Activated CD8-positive, alpha-beta memory T cell treated with anti-CD3 and anti-CD28 coated beads for 36 hours (primary cell): ENCODE results near the gene TASP1. TPM values are rescaled to one million over a fixed set of nuclear protein-coding genes. Genes with fewer than 3 reads are reported as not detected.
"Not testable (repeated sequence)": the region's sequence is repeated elsewhere in the genome, so short reads cannot be mapped to it uniquely, and the experiment has no call there.

Source experiments
- CTCF ChIA-PET: fragments of 350-600 bp; sonication (Branson Sonifier 250); formaldehyde crosslinking; loops from one replicate; lab custom pipeline; 2021; ENCODE audit warnings: antibody characterized with exemption; lab: Charles Lee
- POLR2A ChIA-PET: fragments of 350-600 bp; sonication (Branson Sonifier 250); formaldehyde crosslinking; loops from one replicate; lab custom pipeline; 2021; ENCODE audit warnings: antibody characterized with exemption; lab: Charles Lee
- total RNA-seq, 2 experiments: library from RNA; stranded (reverse); gene quantifications; one replicate each; pipeline ENCODE4 v1.2.3, GENCODE V29; 2021

Gene TASP1
- total RNA-seq, 2 experiments from 2014 or later = 11.3 to 12.7 TPM

DNA sequence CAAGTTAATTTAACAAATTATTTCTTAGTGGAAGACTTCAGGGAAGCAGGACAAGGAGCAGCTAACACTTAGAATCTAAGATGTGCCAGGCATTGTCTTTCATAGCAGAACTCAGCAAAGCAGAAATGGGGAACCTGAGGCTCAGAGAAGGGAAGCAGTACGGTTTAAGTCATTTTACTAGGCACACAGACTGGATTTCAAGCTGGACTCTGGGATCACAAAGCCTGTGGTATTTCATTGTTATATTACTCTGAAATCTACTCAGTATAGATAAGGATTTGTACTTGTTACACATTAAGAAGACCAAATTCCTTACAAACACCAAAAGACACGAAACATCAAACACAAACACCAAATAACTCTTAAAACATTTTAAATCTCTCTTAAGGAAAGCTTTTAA is 218.1 kb downstream of the TASP1 start:
- ChIA-PET CTCF (interaction anchor here (0.7 kb wide), 1 partner anchor 39 kb away, joined by 5 read pairs; no protein-coding TSS in a partner anchor), POLR2A (no interaction called here)

DNA sequence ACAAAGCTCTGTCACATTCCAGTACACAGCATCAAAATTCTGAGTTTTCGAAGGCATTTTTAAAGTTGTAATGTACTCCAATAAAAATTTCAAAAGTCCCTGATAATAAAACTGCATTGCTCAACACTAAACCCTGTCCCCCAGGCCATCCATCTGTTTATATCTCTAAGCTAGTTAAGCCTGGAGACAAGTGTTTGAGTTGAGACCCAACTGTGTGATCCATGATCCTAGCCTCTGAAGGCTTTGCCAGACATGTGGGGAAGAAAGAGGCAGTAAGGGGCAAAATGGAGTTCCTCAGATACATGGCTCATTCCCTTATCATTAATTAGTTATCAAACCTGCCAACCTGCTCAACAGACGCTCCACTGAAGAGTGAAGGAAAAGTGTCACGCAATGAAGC is 219.3 kb downstream of the TASP1 start:
- POLR2A ChIA-PET = no interaction called here

DNA sequence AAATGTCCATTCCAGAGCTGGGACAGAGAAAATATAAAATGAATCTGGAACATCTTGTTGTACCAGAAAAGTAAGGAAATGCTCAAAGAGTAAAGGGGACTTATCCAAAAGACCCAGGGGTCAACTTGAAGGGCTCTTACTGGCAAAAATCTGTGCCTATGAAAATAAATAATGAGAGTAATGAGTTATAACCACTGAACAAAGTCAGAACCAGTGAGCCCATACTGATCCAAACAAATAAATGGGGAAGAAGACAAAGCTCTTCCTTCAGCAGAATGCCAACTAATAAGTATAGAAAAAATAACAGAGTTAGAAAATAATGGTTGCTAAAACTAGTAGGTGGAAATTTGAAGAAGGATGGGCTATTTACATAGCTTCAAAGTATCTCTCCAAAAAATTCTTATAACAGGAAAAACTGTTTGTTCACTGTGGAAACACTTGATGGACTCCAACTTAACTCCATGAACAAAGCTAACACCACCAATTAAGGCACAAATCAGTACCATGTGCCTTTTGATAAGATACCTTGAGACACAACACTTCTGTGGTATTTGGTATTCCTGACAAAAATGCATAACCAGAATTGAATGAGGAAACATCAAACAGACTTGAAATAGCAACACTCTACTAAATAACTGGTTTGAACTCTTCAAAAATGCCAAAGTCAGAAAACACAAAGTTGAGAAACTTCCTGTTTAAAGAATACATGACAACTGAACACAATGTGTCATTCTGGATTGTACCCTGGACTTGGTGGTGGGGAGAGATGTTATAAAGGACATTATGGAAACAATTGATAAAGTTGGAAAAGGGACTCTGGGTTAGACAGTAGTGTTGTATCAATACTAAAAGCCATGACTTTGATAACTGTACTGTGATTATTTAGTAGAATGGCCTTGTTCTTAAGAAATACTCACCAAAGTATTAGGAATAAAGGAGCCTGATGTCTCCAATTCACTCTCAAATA is 220.2 kb downstream of the TASP1 start:
- ChIA-PET POLR2A (no interaction called here), CTCF (no interaction called here)

More for the DNA sequence above, 219.3 kb downstream of the TASP1 start:
- CTCF ChIA-PET = no interaction called here

DNA sequence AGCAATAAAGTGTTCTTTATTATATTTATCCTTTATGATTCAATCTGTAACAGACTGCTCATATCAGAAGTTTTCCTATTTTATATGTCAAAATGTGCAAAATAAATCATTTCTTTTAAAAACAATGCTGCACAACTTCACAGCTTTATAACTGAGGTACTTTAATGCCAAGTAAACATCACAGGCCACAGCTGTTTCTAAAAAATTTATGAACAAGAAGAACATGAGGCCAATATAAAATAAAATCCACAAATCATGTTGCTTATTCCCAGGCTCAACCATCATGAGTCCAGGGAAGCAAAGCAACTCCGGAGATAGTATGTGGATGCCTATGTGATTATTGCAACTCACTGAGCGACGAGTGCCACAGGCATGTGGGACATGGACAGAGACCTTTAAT is 222.2 kb downstream of the TASP1 start:
- POLR2A ChIA-PET = no interaction called here

DNA sequence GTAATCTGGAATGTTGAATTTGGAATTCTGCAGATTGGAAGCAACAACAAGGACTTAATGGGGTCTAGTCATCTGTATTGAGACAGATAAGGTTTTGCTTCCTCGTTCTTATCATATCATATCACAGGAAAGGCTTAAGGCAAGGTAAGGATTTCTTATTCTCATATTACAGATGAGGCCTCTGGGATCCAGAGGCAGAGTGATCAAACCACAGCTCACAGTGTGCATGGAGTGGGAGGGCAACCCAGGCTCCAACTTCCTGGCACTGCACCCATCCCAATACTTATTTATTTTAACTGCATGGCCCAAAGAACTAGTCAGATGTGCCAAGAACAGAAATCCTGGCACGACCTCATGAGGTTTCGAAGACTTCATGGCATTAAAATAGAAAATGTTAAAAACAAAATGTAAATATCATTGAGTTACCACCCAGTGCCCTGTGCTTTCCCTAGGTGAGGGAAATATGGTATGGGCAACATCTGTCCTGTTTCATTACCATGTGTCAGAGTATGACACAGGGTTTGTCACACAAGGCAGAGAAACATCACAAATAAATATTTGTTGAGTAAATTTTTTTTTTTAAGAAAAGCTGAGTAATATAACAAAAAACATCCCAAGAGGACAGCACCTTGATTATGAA is 225.8 kb downstream of the TASP1 start:
- ChIA-PET POLR2A (no interaction called here), CTCF (no interaction called here)

More for the DNA sequence above, 222.2 kb downstream of the TASP1 start:
- CTCF ChIA-PET = no interaction called here

GRCh38 chr20:13404293-13404692 is 234.4 kb downstream of the TASP1 start:
- POLR2A ChIA-PET = no interaction called here
- CTCF ChIA-PET = no interaction called here

GRCh38 chr20:13403453-13403852 is 235.3 kb downstream of the TASP1 start:
- ChIA-PET POLR2A (no interaction called here), CTCF (no interaction called here)

- POLR2A ChIA-PET = no interaction called here
- CTCF ChIA-PET = no interaction called here
These were observed 235.7 kb downstream of the TASP1 start for GRCh38 chr20:13402986-13403385.

GRCh38 chr20:13402171-13402760 is 236.5 kb downstream of the TASP1 start:
- POLR2A ChIA-PET = no interaction called here
- CTCF ChIA-PET = no interaction called here

GRCh38 chr20:13401596-13401995 is 237.1 kb downstream of the TASP1 start:
- POLR2A ChIA-PET = no interaction called here
- CTCF ChIA-PET = no interaction called here

GRCh38 chr20:13400453-13400852 is 238.3 kb downstream of the TASP1 start:
- POLR2A ChIA-PET = no interaction called here
- CTCF ChIA-PET = no interaction called here

GRCh38 chr20:13397300-13397724 is 241.4 kb downstream of the TASP1 start:
- ChIA-PET POLR2A (no interaction called here), CTCF (no interaction called here)

DNA sequence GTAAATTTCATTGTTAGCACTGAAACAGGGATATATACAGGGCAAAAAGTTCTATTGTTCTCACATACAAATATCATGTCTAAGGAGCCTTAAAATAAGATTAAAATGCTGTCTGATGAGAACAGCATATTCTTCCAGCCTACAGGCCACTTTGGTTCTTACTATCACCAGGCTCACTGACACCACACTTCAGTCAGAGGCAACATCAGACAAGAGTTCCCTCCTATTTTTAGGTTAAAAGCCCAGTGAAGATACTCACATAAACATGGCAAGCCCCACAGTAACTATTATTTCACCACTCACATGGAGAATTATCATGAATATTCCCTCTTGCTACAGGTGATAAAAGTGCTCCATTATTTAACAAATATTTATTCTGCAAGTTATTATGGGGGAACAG is 241.9 kb downstream of the TASP1 start:
- CTCF ChIA-PET = no interaction called here

GRCh38 chr20:13396022-13396421 is 242.7 kb downstream of the TASP1 start:
- ChIA-PET POLR2A (no interaction called here), CTCF (no interaction called here)

More for the DNA sequence above, 241.9 kb downstream of the TASP1 start:
- POLR2A ChIA-PET = no interaction called here

DNA sequence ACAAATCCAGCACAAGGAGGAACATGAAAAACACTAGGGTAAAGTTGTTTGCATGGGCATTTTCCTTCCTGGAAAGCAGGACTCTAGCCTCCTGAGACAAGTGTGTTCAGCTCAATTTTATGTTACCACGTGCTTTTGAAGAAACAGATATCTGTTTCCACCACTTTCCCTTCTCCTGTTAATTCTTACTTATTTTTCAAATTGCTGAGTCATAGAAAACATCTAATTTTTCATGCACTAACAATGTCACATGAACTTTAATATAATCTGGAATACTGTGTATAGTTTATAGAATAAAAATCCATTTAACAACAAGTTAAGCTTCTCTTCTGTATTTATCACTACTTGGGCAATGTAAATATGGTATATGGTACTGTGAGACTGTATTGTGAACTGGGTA is 243.5 kb downstream of the TASP1 start:
- POLR2A ChIA-PET = no interaction called here
- CTCF ChIA-PET = no interaction called here

- ChIA-PET POLR2A (no interaction called here), CTCF (no interaction called here)
These were observed 246.3 kb downstream of the TASP1 start for GRCh38 chr20:13392391-13392790.

- CTCF ChIA-PET = no interaction called here
These were observed 249.6 kb downstream of the TASP1 start for GRCh38 chr20:13389115-13389514.

DNA sequence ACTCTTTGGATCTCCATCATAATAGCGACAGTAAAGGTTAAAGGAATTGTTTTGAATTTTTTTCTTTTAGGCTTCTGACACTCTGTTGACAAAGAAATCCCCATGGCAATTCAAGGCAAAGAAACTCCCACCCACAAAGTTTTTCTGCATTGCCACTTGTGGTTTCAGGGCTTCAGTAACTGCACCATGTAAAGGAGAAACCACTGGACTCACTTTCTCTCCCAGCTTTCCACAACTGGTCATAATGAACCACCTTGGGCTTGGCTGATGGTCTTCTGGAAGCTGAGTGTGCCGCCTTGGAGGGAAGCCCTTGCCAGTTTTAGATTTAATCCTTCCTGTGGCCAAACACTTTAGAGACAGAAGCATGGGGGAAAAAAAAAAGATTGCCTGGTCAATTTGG is 254.6 kb downstream of the TASP1 start:
- CTCF ChIA-PET = no interaction called here
- POLR2A ChIA-PET = no interaction called here

More at GRCh38 chr20:13389115-13389514, 249.6 kb downstream of the TASP1 start:
- POLR2A ChIA-PET = no interaction called here

GRCh38 chr20:13382786-13383185 is 255.9 kb downstream of the TASP1 start:
- CTCF ChIA-PET = no interaction called here
- POLR2A ChIA-PET = no interaction called here

- POLR2A ChIA-PET, CTCF ChIA-PET: not testable (repeated sequence)
These were observed 258.1 kb downstream of the TASP1 start for GRCh38 chr20:13380497-13381229.
